HepG2 (cell line): ENCODE results near the gene HNRNPR. TPM values are rescaled to one million over a fixed set of nuclear protein-coding genes. Genes with fewer than 3 reads are reported as not detected.

Experiments
- ATAC-seq: fragments of 200-7000 bp; cut with Tn5 transposase; 3 replicates; pipeline ENCODE4 v1.9.1; 2020; ENCODE audit warnings: mild to moderate bottlenecking, moderate library complexity
- BruUV-seq: library from RNA; stranded (reverse); fragments of 400-500 nt; replicated peaks from 2 replicates; lab custom pipeline; 2021; lab: Mats Ljungman, UMichigan
- CTCF ChIA-PET: fragments of 300-600 bp; formaldehyde crosslinking; extraction: SDS; loops from one replicate; lab custom pipeline; 2021; ENCODE audit warnings: low total read pairs, inconsistent platforms, low intra/inter-chr PET ratio; lab: Yijun Ruan, JAX
- POLR2A ChIA-PET: fragments of 350-600 bp; sonication (Branson Sonifier 250); formaldehyde crosslinking; loops from one replicate; lab custom pipeline; 2020; ENCODE audit warnings: antibody characterized with exemption, inconsistent platforms; lab: Yijun Ruan, JAX
- DNase-seq: peaks from one replicate; pipeline ENCODE4 v3.0.0-alpha.2; 2015; ENCODE audit warnings: low spot score
- FAIRE-seq: peaks from 3 replicates; lab custom pipeline; 2011; peaks lifted over from hg19 to GRCh38; lab: Jason Lieb, UNC
- H2AFZ ChIP-seq: one replicate; pipeline ENCODE4 v1.6.1; 2011; ENCODE audit warnings: low read length, inconsistent platforms
- H3K27ac ChIP-seq: fragments of 300-600 bp; 3 replicates; pipeline ENCODE4 v1.8.0; 2011; ENCODE audit warnings: mixed run types, mild to moderate bottlenecking, mixed read lengths, low read length, inconsistent platforms; ENCODE audit not compliant: insufficient read depth; ENCODE audit errors: extremely low read length
- H3K27me3 ChIP-seq, 2 experiments: fragments of 200-600 bp in 1 of 2; 2 replicates in 1 of 2; 3 replicates in 1 of 2; pipeline versions ENCODE4 v1.6.0 to v1.8.0; 2011; ENCODE audit warnings: low read length in 2 of 2, mild to moderate bottlenecking in 2 of 2, moderate library complexity in 2 of 2, inconsistent platforms in 1 of 2; ENCODE audit not compliant: insufficient read depth in 2 of 2, control insufficient read depth in 1 of 2
- H3K36me3 ChIP-seq, 2 experiments: fragments of 200-600 bp in 1 of 2; replicated peaks in 1 of 2; 2 replicates in 1 of 2; 3 replicates in 1 of 2; pipeline versions ENCODE4 v1.5.1 to v1.8.0; 2011; ENCODE audit warnings: low read length in 2 of 2, inconsistent platforms in 1 of 2; ENCODE audit not compliant: insufficient read depth in 2 of 2, control insufficient read depth in 1 of 2
- H3K4me1 ChIP-seq: 2 replicates; pipeline ENCODE4 v1.5.1; 2012; ENCODE audit warnings: low read length, inconsistent platforms; ENCODE audit not compliant: insufficient read depth
- H3K4me2 ChIP-seq: 2 replicates; pipeline ENCODE4 v1.6.0; 2011; ENCODE audit warnings: low read depth, low read length, inconsistent platforms
- H3K4me3 ChIP-seq, 3 experiments: fragments of 200-600 bp in 1 of 3; sonication (generic), shearing (Covaris generic) in 1 of 3; replicated peaks in 1 of 3; 2 replicates each; pipeline ENCODE4 v1.5.1; 2011 to 2016; ENCODE audit warnings: low read length in 3 of 3, inconsistent platforms in 2 of 3, low read depth in 2 of 3, mild to moderate bottlenecking in 2 of 3, control low read depth in 1 of 3, mixed read lengths in 1 of 3; ENCODE audit not compliant: insufficient read depth in 1 of 3
- H3K79me2 ChIP-seq: one replicate; pipeline ENCODE4 v1.6.1; 2011; ENCODE audit warnings: low read length, inconsistent platforms; ENCODE audit not compliant: insufficient read depth
- H3K9ac ChIP-seq: 2 replicates; pipeline ENCODE4 v1.6.0; 2011; ENCODE audit warnings: mild to moderate bottlenecking, low read depth, low read length, inconsistent platforms; ENCODE audit not compliant: insufficient read depth
- H3K9me3 ChIP-seq: 2 replicates; pipeline ENCODE4 v1.5.1; 2012; ENCODE audit warnings: mild to moderate bottlenecking, low read length
- H4K20me1 ChIP-seq: 2 replicates; pipeline ENCODE4 v1.6.0; 2011; ENCODE audit warnings: inconsistent platforms, mild to moderate bottlenecking, low read length, moderate library complexity; ENCODE audit not compliant: insufficient read depth
- CAMTA2 ChIP-seq: sonication (generic); formaldehyde crosslinking; IDR thresholded peaks from 2 replicates; pipeline ENCODE4 v1.4.0; 2020; ENCODE audit warnings: mild to moderate bottlenecking, missing genetic modification reagents, borderline replicate concordance
- EHMT2 ChIP-seq: fragments of 200-600 bp; sonication (generic); IDR thresholded peaks from 2 replicates; pipeline ENCODE4 v1.7.0; 2017; ENCODE audit warnings: antibody characterized with exemption, low read depth, low read length, borderline replicate concordance
- HES4 ChIP-seq: sonication (generic); formaldehyde crosslinking; IDR thresholded peaks from 2 replicates; pipeline ENCODE4 v1.9.0; 2021; ENCODE audit warnings: mild to moderate bottlenecking, missing genetic modification reagents, borderline replicate concordance
- KMT2B ChIP-seq: IDR thresholded peaks from 2 replicates; pipeline ENCODE4 v1.6.1; 2016; ENCODE audit warnings: missing genetic modification reagents, missing compliant biosample characterization
- MLXIP ChIP-seq: sonication (generic); formaldehyde crosslinking; IDR thresholded peaks from 2 replicates; pipeline ENCODE4 v1.9.0; 2021; ENCODE audit warnings: missing genetic modification reagents, borderline replicate concordance
- POLR2A ChIP-seq, 2 experiments: IDR thresholded peaks; 2 replicates each; pipeline ENCODE4 v1.6.1; 2011; ENCODE audit warnings: low read depth in 2 of 2, low read length in 2 of 2, mild to moderate bottlenecking in 1 of 2, moderate library complexity in 1 of 2; ENCODE audit not compliant: insufficient read depth in 1 of 2
- TAF1 ChIP-seq: sonication (generic); formaldehyde crosslinking; IDR thresholded peaks from 2 replicates; pipeline ENCODE4 v1.4.0; 2020; ENCODE audit warnings: missing genetic modification reagents
- ZBTB46 ChIP-seq: sonication (generic); formaldehyde crosslinking; IDR thresholded peaks from 2 replicates; pipeline ENCODE4 v1.4.0; 2020; ENCODE audit warnings: mild to moderate bottlenecking, missing genetic modification reagents, borderline replicate concordance
- ZNF30 ChIP-seq: sonication (generic); formaldehyde crosslinking; IDR thresholded peaks from 2 replicates; pipeline ENCODE4 v1.5.0; 2020; ENCODE audit warnings: mild to moderate bottlenecking, missing genetic modification reagents
- WGBS: methylation state at CpG from one replicate; pipeline ENCODE4 v1.1.6; 2017; ENCODE audit warnings: low lambda C conversion rate; 5-methylcytosine and 5-hydroxymethylcytosine counted together
- in situ Hi-C: cut with HindIII; loops from 2 replicates; pipeline ENCODE4 v1.10.0; 2017; ENCODE audit warnings: low pct_unique_long_range_greater_than_20kb; ENCODE audit not compliant: extremely low pct_ligation_motif_present
- intact Hi-C: fragments of 100-400 bp; cut with micrococcal nuclease; formaldehyde crosslinking; loops from one replicate; pipeline ENCODE4 v1.10.0; 2022; ENCODE audit not compliant: unreplicated experiment
- polyA plus RNA-seq, 8 experiments: library from polyadenylated mRNA; depleted of rRNA in 3 of 8; stranded (reverse) in 7 of 8; unstranded in 1 of 8; fragments of >200 nt; fragmentation: Illumina TruSeq in 4 of 8; extraction: Trizol in 4 of 8; gene quantifications; 2 replicates each; pipeline versions ENCODE4 v1.2.1 to v1.2.3, GENCODE V29; 2011 to 2016; ENCODE audit warnings: low read depth in 4 of 8, missing spikeins in 1 of 8, mixed read lengths in 1 of 8; ENCODE audit not compliant: insufficient read depth in 1 of 8
- total RNA-seq, 5 experiments: library from RNA; depleted of rRNA; stranded (reverse); fragments of >200 nt; fragmentation: Illumina TruSeq; extraction: Trizol; gene quantifications; 2 replicates each; pipeline ENCODE4 v1.2.3, GENCODE V29; 2016; ENCODE audit warnings: low read depth in 1 of 5

HNRNPR gene
- total and polyA plus RNA-seq, 2 of the 13 experiments (the other 11 are each of a cell fraction or from before 2014, with no cell fraction given), result 133 to 216 TPM

- TF ChIP-seq ZBTB46 (CRISPR knock-in tag), result no peak
- no peak for TF ChIP-seq MLXIP (CRISPR knock-in tag)
- no peak for TF ChIP-seq HES4 (CRISPR knock-in tag)
- no peak for TF ChIP-seq CAMTA2 (CRISPR knock-in tag)
- TF ChIP-seq TAF1 (CRISPR knock-in tag), result no peak
- TF ChIP-seq ZNF30 (CRISPR knock-in tag), result no peak
- no peak for TF ChIP-seq EHMT2
- TF ChIP-seq POLR2A (IDR thresholded peaks at IDR 0.05; ENCODE audit: insufficient read depth in 1 of 2, low read depth in 2 of 2, low read length in 2 of 2), result no peak
- no peak for TF ChIP-seq KMT2B (CRISPR knock-in tag)
- no TSS peak for BruUV-seq
- peaks cover 14 to 74% of the 10 kb centered on the region in 2 experiments for H3K36me3 ChIP-seq
Observed at GRCh38 chr1:23331713-23332112, 12.4 kb downstream of the HNRNPR start.

More at GRCh38 chr1:23331713-23332112, 12.4 kb downstream of the HNRNPR start:
- intact Hi-C loops (no loop called here), in situ Hi-C loops (no loop called here)
- no peak for ATAC-seq
- no peak for FAIRE-seq
- Histone ChIP-seq H3K27me3 (no peaks in the 10 kb centered on the region), H3K27ac (no peak overlapping the region), H3K4me3 (no peak overlapping the region), H4K20me1 (peaks cover 21% of the 10 kb centered on the region), H3K79me2 (peaks cover 67% of the 10 kb centered on the region), H3K9me3 (no peaks in the 10 kb centered on the region), H3K4me2 (no peak overlapping the region), H2AFZ (no peak overlapping the region), H3K4me1 (0 out of 2 replicates have a peak, but pooled peaks cover 8% of the 10 kb centered on the region), H3K9ac (no peak overlapping the region)
- no peak for DNase-seq
- CTCF ChIA-PET, result no interaction called here
- POLR2A ChIA-PET, result interaction anchor here (2.6 kb wide), 1 partner anchor 36 kb away, joined by 8 read pairs; no protein-coding TSS in a partner anchor
- WGBS, result 96% methylated on average over 8 of the region's 8 CpGs
